Measurements from ENCODE around the gene SCNN1A. TPM values are rescaled to one million over a fixed set of nuclear protein-coding genes. Genes with fewer than 3 reads are reported as not detected.

SCNN1A gene
- total RNA-seq, 1 experiment from 2014 or later, result 118 TPM

DNA sequence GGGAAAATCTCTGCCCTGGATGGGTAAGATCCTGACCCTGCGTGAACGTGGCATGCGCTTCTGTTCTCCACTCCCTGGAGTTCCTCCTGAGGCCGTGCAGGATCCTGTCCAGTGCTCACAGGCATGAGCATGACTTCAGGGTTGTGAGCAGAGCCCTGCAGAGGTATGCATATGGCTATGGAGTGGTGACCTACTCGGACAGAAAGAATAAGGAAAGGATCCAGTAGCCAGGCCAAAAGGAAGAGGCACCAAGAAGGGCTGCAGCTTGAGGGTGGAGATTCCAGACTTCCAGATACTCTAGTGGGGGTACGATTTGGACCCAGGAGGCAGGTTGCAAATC is 48.6 kb upstream of the SCNN1A start:
- Histone ChIP-seq H3K9me2 (ENCODE audit: insufficient read depth) (no peaks in the 10 kb centered on the region), H3K4me3 (replicated peaks in 1 of 2; ENCODE audit: low read depth in 1 of 2, low read length in 2 of 2) (no peak overlapping the region), H3K36me3 (ENCODE audit: control insufficient read depth in 1 of 2, insufficient read depth in 2 of 2, low read length in 2 of 2) (no peaks in the 10 kb centered on the region), H3K9ac (ENCODE audit: low read length) (no peak overlapping the region), H3K27me3 (ENCODE audit: insufficient read depth, low read length) (no peaks in the 10 kb centered on the region), H3K9me3 (ENCODE audit: control insufficient read depth in 1 of 2, insufficient read depth in 1 of 2, low read depth in 1 of 2, low read length in 2 of 2) (no peaks in the 10 kb centered on the region), H3K4me2 (ENCODE audit: low read length) (0 out of 2 replicates have a peak overlapping the region, but pooled peaks have one; percentile 12), H2AFZ (ENCODE audit: low read depth, low read length, poor library complexity, severe bottlenecking) (peak overlapping the region; percentile 26), H4K20me1 (ENCODE audit: insufficient read depth) (no peaks in the 10 kb centered on the region), H3K27ac (ENCODE audit: low read depth, low read length) (no peak overlapping the region), H3K4me1 (ENCODE audit: control insufficient read depth in 1 of 2, insufficient read depth in 2 of 2, low read length in 2 of 2) (peaks cover 4 to 20% of the 10 kb centered on the region in 2 experiments; a peak in 3 of 4 replicates), H3K79me2 (ENCODE audit: insufficient read depth, low read length) (no peaks in the 10 kb centered on the region)
- TF ChIP-seq EGR1 (IDR thresholded peaks at IDR 0.05; ENCODE audit: low read depth) (no peak), EZH2 (IDR thresholded peaks at IDR 0.05) (no peak), SRF (IDR thresholded peaks at IDR 0.05; ENCODE audit: low read depth) (no peak), YY1 (IDR thresholded peaks at IDR 0.05; ENCODE audit: extremely low read depth, insufficient replicate concordance, low read depth, low read length) (no peak), RAD21 (IDR thresholded peaks at IDR 0.05; ENCODE audit: low read depth) (no peak), TCF7L2 (IDR thresholded peaks at IDR 0.05; ENCODE audit: borderline replicate concordance, extremely low read depth, insufficient read depth, insufficient read length) (no peak), SIN3A (IDR thresholded peaks at IDR 0.05; ENCODE audit: low read depth) (no peak)
- CTCF ChIA-PET, result interaction anchor here (1.1 to 5.3 kb wide), 6 partner anchors 10 to 116 kb away, joined by 3 to 46 read pairs (median 4); no protein-coding TSS in a partner anchor
- DNase-seq (ENCODE audit: low read depth, low spot score) (no peak), ATAC-seq (no peak)
- RAD21 ChIA-PET (ENCODE audit: low non-redundant PET in 1 of 2, low total read pairs in 2 of 2, uncharacterized antibody in 2 of 2, unreplicated experiment in 2 of 2), result interaction anchor here (1.9 to 2.2 kb wide), 2 partner anchors 41 kb away, joined by 8 to 9 read pairs; no protein-coding TSS in a partner anchor
- intact Hi-C loops (cut with micrococcal nuclease), result no loop called here
- BruUV-seq (replicated peaks), result no TSS peak
- POLR2A ChIA-PET, result interaction anchor here (0.6 to 1.9 kb wide), 2 partner anchors 19 to 115 kb away, joined by 3 to 6 read pairs; no protein-coding TSS in a partner anchor

DNA sequence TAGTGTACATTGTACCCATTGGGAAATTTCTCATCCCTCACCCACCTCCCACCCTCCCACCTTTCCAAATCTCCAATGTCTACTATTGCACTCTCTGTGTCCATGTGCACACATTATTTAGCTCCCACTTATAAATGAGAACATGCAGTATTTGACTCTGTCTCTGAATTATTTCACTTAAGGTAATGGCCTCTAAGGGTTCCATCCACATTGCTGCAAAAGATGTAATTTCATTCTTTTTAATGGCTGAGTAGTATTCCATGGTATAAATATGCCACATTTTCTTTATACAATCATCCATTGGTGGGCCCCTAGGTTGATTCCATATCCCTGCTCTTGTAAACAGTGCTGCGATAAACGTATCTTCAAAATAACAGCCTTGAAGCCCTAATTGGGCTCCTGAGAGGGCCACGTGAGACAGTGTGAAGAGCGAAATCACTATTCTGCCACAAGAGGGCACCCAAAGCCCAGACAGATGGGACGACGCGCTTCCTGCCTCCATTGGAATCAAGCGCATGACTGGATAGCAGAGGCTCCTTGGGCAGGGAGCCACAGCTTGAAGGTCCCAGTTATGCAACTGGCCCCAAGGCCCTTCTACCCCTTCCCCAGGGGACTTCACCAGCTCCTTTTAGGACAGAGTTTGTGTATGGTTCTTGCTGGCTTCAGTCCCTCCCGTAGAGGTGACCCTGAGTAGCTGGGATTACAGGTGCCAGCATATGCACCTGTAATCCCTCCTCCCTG is 48.1 kb upstream of the SCNN1A start:
- DNase-seq (ENCODE audit: low read depth, low spot score), result peak; percentile 84
- Histone ChIP-seq H3K27ac (ENCODE audit: low read depth, low read length) (no peak overlapping the region), H3K36me3 (ENCODE audit: control insufficient read depth in 1 of 2, insufficient read depth in 2 of 2, low read length in 2 of 2) (no peaks in the 10 kb centered on the region), H3K9me3 (ENCODE audit: control insufficient read depth in 1 of 2, insufficient read depth in 1 of 2, low read depth in 1 of 2, low read length in 2 of 2) (no peaks in the 10 kb centered on the region), H3K79me2 (ENCODE audit: insufficient read depth, low read length) (no peaks in the 10 kb centered on the region), H4K20me1 (ENCODE audit: insufficient read depth) (no peaks in the 10 kb centered on the region), H3K4me2 (ENCODE audit: low read length) (0 out of 2 replicates have a peak overlapping the region, but pooled peaks have one; percentile 12), H3K9ac (ENCODE audit: low read length) (no peak overlapping the region), H2AFZ (ENCODE audit: low read depth, low read length, poor library complexity, severe bottlenecking) (peak overlapping the region; percentile 26), H3K27me3 (ENCODE audit: insufficient read depth, low read length) (no peaks in the 10 kb centered on the region), H3K4me1 (ENCODE audit: control insufficient read depth in 1 of 2, insufficient read depth in 2 of 2, low read length in 2 of 2) (peaks cover 4 to 20% of the 10 kb centered on the region in 2 experiments; a peak in 3 of 4 replicates), H3K9me2 (ENCODE audit: insufficient read depth) (no peaks in the 10 kb centered on the region), H3K4me3 (replicated peaks in 1 of 2; ENCODE audit: low read depth in 1 of 2, low read length in 2 of 2) (no peak overlapping the region)
- POLR2A ChIA-PET, result interaction anchor here (0.6 to 1.9 kb wide), 2 partner anchors 19 to 115 kb away, joined by 3 to 6 read pairs; no protein-coding TSS in a partner anchor
- RAD21 ChIA-PET (ENCODE audit: low non-redundant PET in 1 of 2, low total read pairs in 2 of 2, uncharacterized antibody in 2 of 2, unreplicated experiment in 2 of 2), result interaction anchor here (1.9 to 2.2 kb wide), 2 partner anchors 42 kb away, joined by 8 to 9 read pairs; no protein-coding TSS in a partner anchor
- CTCF ChIA-PET, result interaction anchor here (1.1 to 5.3 kb wide), 6 partner anchors 9 to 116 kb away, joined by 3 to 46 read pairs (median 4); no protein-coding TSS in a partner anchor
- intact Hi-C loops (cut with micrococcal nuclease), result loop anchor here (1.0 to 2.0 kb wide), 4 partner anchors 42 to 115 kb away; partner anchors contain the start of gene MRPL51
- peak; percentile 97 for ATAC-seq
- BruUV-seq (replicated peaks), result no TSS peak
- TF ChIP-seq, protein P1, sequence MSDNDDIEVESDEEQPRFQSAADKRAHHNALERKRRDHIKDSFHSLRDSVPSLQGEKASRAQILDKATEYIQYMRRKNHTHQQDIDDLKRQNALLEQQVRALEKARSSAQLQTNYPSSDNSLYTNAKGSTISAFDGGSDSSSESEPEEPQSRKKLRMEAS (IDR thresholded peaks at IDR 0.05), result peak; percentile 99
- TF ChIP-seq RAD21 (IDR thresholded peaks at IDR 0.05; ENCODE audit: low read depth), result peak; percentile 97
- no peak for TF ChIP-seq CEBPB (IDR thresholded peaks at IDR 0.05; ENCODE audit: low read depth)
- peak; percentile 31 for TF ChIP-seq POLR2A (IDR thresholded peaks at IDR 0.05; ENCODE audit: borderline replicate concordance, extremely low read depth, insufficient read depth, insufficient read length)
- peak; percentile 56 for TF ChIP-seq YY1 (IDR thresholded peaks at IDR 0.05; ENCODE audit: extremely low read depth, insufficient replicate concordance, low read depth, low read length)
- no peak for TF ChIP-seq JUND (IDR thresholded peaks at IDR 0.05)
- TF ChIP-seq CBX3 (IDR thresholded peaks at IDR 0.05; ENCODE audit: low read depth), result peak; percentile 97
- no peak; the same call in 1 of the 2 replicates for TF ChIP-seq SP1 (IDR thresholded peaks at IDR 0.05; ENCODE audit: low read depth)
- TF ChIP-seq, protein P2, sequence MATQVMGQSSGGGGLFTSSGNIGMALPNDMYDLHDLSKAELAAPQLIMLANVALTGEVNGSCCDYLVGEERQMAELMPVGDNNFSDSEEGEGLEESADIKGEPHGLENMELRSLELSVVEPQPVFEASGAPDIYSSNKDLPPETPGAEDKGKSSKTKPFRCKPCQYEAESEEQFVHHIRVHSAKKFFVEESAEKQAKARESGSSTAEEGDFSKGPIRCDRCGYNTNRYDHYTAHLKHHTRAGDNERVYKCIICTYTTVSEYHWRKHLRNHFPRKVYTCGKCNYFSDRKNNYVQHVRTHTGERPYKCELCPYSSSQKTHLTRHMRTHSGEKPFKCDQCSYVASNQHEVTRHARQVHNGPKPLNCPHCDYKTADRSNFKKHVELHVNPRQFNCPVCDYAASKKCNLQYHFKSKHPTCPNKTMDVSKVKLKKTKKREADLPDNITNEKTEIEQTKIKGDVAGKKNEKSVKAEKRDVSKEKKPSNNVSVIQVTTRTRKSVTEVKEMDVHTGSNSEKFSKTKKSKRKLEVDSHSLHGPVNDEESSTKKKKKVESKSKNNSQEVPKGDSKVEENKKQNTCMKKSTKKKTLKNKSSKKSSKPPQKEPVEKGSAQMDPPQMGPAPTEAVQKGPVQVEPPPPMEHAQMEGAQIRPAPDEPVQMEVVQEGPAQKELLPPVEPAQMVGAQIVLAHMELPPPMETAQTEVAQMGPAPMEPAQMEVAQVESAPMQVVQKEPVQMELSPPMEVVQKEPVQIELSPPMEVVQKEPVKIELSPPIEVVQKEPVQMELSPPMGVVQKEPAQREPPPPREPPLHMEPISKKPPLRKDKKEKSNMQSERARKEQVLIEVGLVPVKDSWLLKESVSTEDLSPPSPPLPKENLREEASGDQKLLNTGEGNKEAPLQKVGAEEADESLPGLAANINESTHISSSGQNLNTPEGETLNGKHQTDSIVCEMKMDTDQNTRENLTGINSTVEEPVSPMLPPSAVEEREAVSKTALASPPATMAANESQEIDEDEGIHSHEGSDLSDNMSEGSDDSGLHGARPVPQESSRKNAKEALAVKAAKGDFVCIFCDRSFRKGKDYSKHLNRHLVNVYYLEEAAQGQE (IDR thresholded peaks at IDR 0.05; ENCODE audit: low read depth), result no peak
